ENCODE measurements around the gene LBH. TPM values are rescaled to one million over a fixed set of nuclear protein-coding genes. Genes with fewer than 3 reads are reported as not detected.

The LBH gene
- total RNA-seq, 1 donor from 2014 or later = 137 TPM

- peak overlapping the region; percentile 57 for H3K27ac ChIP-seq
- TF ChIP-seq CTCF (IDR thresholded peaks at IDR 0.05) = no peak
These were observed 18.0 kb downstream of the LBH start for GRCh38 chr2:30249354-30249753.

GRCh38 chr2:30250421-30250820, 19.1 kb downstream of the LBH start:
- Histone ChIP-seq H3K4me1 (peaks cover 84% of the 10 kb centered on the region), H3K36me3 (no peaks in the 10 kb centered on the region), H3K4me3 (no peak overlapping the region), H3K27me3 (ENCODE audit: low read depth) (no peaks in the 10 kb centered on the region), H3K9me3 (no peaks in the 10 kb centered on the region), H3K27ac (peak overlapping the region; percentile 57)
- DNase-seq (no peak), ATAC-seq (no peak)
- intact Hi-C loops (cut with DNase I) = no loop called here
- no peak for TF ChIP-seq CTCF (IDR thresholded peaks at IDR 0.05)

More at GRCh38 chr2:30249354-30249753, 18.0 kb downstream of the LBH start:
- H3K27me3 ChIP-seq (ENCODE audit: low read depth) = no peaks in the 10 kb centered on the region
- no peaks in the 10 kb centered on the region for H3K36me3 ChIP-seq
- intact Hi-C loops (cut with DNase I) = no loop called here
- H3K4me1 ChIP-seq = peaks cover 80% of the 10 kb centered on the region
- ATAC-seq = no peak
- H3K9me3 ChIP-seq = no peaks in the 10 kb centered on the region
- DNase-seq = no peak
- H3K4me3 ChIP-seq = peak overlapping the region; percentile 4

DNA sequence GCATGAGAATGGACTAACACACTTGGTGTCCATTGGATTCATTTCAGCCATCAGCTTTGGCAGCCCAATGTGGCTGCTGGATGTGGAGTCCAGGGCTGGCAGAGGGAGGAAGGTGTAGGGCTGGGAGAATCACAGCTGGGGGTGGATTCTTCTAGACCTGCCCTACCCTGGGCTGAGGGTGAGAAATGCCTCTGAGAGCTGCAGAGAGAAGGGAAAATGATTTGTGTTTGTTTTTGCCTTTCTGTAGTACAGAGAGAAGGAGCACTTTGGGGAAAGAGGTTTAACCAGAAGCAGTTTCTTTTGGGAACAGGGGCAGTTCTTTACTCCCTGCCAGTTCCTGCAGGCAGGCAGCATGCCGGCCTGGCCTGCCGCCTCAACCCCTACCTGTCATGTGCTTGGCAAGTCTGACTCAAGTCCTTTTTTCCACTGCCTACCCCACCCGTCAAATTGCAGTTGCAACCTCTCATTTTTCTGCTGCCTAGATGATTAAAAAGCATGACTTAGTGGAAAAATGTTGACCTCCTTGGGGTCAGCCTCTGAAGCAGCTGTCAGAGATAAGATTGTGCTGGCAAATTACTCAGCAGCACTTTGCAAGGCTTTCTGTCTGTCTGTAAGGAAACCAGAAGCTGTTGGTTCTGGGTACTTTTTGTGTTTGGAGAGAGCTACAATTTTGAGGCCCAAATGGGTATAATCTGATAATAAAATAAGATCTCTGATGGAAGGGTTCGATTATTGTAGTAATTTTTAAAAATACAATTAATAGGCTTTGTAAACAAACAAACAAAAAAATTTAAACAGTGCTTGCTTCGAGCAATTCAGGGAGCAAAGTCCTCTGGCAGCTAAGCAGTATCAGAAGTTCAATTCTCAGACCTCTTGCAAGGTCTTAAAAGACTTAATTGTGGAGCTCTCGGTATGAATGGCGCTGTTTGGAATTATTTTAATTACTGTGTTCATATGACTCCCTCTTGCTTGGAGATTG, 21.7 kb downstream of the LBH start:
- no peak for DNase-seq
- intact Hi-C loops (cut with DNase I) = no loop called here
- no peak for TF ChIP-seq CTCF (IDR thresholded peaks at IDR 0.05)
- H3K9me3 ChIP-seq = no peaks in the 10 kb centered on the region
- peak overlapping the region; percentile 71 for H3K27ac ChIP-seq
- H3K4me3 ChIP-seq = no peak overlapping the region
- H3K27me3 ChIP-seq (ENCODE audit: low read depth) = no peaks in the 10 kb centered on the region
- ATAC-seq = peak; percentile 75 to 76
- H3K4me1 ChIP-seq = peaks cover 77% of the 10 kb centered on the region
- H3K36me3 ChIP-seq = peaks cover 17% of the 10 kb centered on the region

DNA sequence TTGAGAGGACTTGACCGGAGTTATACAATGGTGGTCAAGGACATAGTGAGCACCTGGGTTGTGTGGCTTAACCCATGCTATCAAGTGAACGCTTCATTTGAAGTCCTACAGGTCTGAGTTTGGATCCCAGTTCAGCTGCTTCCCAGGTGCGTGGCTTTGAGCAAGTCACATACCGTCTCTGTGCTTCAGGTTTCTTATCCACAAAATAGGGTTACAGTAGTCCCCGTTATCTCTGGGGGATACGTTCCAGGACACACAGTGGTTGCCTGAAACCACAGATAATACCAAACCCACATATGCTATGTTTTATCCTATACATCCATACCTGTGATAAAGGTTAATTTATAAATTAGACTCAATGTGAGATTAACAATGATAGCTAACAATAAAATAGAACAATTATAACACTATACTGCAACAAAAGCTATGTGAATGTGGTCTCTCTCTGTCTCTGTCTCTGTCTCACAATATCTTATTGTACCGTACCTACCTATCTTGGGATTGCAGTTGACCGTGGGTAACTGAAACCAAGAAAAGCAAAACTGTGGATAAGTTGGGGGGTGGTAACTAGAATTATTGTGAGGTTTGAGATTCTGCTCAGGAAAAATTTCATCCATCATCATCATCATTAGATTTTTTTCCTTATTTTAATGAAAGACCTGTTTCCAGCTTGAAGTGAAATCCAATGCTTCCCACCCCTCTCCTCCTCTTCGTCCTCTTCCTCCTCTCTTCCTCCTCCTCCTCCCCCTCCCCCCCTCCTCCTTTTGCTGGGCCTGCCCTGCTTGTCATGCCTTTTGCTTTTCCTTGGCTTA, 22.7 kb downstream of the LBH start:
- H3K4me1 ChIP-seq = peaks cover 66% of the 10 kb centered on the region
- H3K27me3 ChIP-seq (ENCODE audit: low read depth) = no peaks in the 10 kb centered on the region
- intact Hi-C loops (cut with DNase I) = no loop called here
- TF ChIP-seq CTCF (IDR thresholded peaks at IDR 0.05) = no peak
- no peak for ATAC-seq
- H3K36me3 ChIP-seq = peaks cover 27% of the 10 kb centered on the region
- no peak overlapping the region for H3K4me3 ChIP-seq
- no peak for DNase-seq
- peak overlapping the region; percentile 71 for H3K27ac ChIP-seq
- H3K9me3 ChIP-seq = no peaks in the 10 kb centered on the region

DNA sequence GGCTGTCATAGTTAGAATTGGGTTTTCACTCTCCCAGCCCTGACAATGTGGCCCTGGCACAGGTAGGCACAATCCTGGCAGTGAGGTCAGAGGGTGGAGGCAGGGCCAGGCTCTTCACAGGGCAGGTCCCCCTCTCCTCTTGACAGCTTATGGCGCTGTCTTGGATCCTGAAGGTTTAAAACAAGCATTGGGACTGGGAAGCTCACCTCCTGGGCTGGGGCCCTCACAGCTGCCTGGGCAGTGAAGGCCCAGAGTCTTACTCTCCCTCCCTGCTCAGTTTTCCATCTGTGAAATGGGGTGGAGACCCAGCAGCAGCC, 23.3 kb downstream of the LBH start:
- no peak overlapping the region for H3K27ac ChIP-seq
- peaks cover 61% of the 10 kb centered on the region for H3K4me1 ChIP-seq
- intact Hi-C loops (cut with DNase I) = no loop called here
- H3K27me3 ChIP-seq (ENCODE audit: low read depth) = no peaks in the 10 kb centered on the region
- H3K9me3 ChIP-seq = no peaks in the 10 kb centered on the region
- ATAC-seq = no peak
- peaks cover 32% of the 10 kb centered on the region for H3K36me3 ChIP-seq
- DNase-seq = no peak
- TF ChIP-seq CTCF (IDR thresholded peaks at IDR 0.05) = no peak
- H3K4me3 ChIP-seq = no peak overlapping the region
